Liver (tissue), 3 donors: ENCODE measurements around the gene DPH2.

Experiments
- HNF4A ChIP-seq, 2 donors: conservative IDR thresholded peaks; 2 replicates each; pipeline ENCODE4 v1.6.1; 2016; ENCODE audit warnings: antibody characterized with exemption in 2 of 2, mild to moderate bottlenecking in 2 of 2
- HNF4G ChIP-seq: IDR thresholded peaks from 2 replicates; pipeline ENCODE4 v1.6.1; 2016; ENCODE audit warnings: antibody characterized with exemption
- JUND ChIP-seq, 2 donors: IDR thresholded peaks; 2 replicates each; pipeline ENCODE4 v1.6.1; 2016; ENCODE audit warnings: antibody characterized with exemption in 2 of 2
- RAD21 ChIP-seq, 2 donors: IDR thresholded peaks; 2 replicates each; pipeline ENCODE4 v1.6.1; 2016; ENCODE audit warnings: antibody characterized with exemption in 2 of 2, mild to moderate bottlenecking in 2 of 2
- SP1 ChIP-seq: IDR thresholded peaks from 2 replicates; pipeline ENCODE4 v1.6.1; 2018; ENCODE audit warnings: antibody characterized with exemption, mild to moderate bottlenecking
- TAF1 ChIP-seq: conservative IDR thresholded peaks from 2 replicates; pipeline ENCODE4 v1.6.1; 2016; ENCODE audit warnings: antibody characterized with exemption, mild to moderate bottlenecking
- YY1 ChIP-seq: IDR thresholded peaks from 2 replicates; pipeline ENCODE4 v1.6.1; 2016; ENCODE audit warnings: antibody characterized with exemption, mild to moderate bottlenecking
- TF ChIP-seq, protein P1 (sequence below): fragments of 150-350 bp; IDR thresholded peaks from 2 replicates; pipeline ENCODE4 v1.5.1; 2017; ENCODE audit warnings: improper control_type of control experiment, low read depth, low read length; ENCODE audit not compliant: missing input control
- TF ChIP-seq, protein P2 (sequence below): IDR thresholded peaks from 2 replicates; pipeline ENCODE4 v1.6.1; 2016; ENCODE audit warnings: antibody characterized with exemption
- TF ChIP-seq, protein P3 (sequence below): IDR thresholded peaks from 2 replicates; pipeline ENCODE4 v1.6.1; 2016; ENCODE audit warnings: antibody characterized with exemption
- donor health status: healthy.
- donor health status: healthy.

DNA sequence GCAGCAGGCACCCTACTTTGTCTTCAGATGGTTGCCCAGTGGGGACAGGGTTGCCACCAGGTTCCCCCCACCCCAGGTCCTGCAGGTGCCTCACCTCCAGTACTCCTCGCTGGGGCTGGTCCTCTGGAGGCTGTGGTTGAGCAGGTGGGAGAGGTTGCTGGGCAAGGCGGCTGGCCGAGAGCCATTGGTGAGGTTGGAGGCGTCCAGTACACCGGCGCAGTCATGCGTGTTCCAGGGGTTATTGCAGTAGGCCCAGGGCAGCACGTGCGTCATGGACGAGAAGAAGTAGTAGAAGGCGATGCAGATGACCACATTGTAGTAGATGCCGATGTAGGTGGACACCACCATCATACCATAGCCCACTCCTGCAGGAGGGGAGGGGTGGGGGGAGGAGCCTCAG is 38.4 kb downstream of the DPH2 start:
- TF ChIP-seq, protein P1, sequence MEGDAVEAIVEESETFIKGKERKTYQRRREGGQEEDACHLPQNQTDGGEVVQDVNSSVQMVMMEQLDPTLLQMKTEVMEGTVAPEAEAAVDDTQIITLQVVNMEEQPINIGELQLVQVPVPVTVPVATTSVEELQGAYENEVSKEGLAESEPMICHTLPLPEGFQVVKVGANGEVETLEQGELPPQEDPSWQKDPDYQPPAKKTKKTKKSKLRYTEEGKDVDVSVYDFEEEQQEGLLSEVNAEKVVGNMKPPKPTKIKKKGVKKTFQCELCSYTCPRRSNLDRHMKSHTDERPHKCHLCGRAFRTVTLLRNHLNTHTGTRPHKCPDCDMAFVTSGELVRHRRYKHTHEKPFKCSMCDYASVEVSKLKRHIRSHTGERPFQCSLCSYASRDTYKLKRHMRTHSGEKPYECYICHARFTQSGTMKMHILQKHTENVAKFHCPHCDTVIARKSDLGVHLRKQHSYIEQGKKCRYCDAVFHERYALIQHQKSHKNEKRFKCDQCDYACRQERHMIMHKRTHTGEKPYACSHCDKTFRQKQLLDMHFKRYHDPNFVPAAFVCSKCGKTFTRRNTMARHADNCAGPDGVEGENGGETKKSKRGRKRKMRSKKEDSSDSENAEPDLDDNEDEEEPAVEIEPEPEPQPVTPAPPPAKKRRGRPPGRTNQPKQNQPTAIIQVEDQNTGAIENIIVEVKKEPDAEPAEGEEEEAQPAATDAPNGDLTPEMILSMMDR: no peak
- TF ChIP-seq TAF1: no peak
- TF ChIP-seq, protein P2, sequence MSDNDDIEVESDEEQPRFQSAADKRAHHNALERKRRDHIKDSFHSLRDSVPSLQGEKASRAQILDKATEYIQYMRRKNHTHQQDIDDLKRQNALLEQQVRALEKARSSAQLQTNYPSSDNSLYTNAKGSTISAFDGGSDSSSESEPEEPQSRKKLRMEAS: no peak
- no peak for TF ChIP-seq JUND (IDR thresholded peaks at IDR 0.05)
- TF ChIP-seq SP1: no peak
- no peak for TF ChIP-seq RAD21 (IDR thresholded peaks at IDR 0.05)
- no peak for TF ChIP-seq YY1
- TF ChIP-seq, protein P3, sequence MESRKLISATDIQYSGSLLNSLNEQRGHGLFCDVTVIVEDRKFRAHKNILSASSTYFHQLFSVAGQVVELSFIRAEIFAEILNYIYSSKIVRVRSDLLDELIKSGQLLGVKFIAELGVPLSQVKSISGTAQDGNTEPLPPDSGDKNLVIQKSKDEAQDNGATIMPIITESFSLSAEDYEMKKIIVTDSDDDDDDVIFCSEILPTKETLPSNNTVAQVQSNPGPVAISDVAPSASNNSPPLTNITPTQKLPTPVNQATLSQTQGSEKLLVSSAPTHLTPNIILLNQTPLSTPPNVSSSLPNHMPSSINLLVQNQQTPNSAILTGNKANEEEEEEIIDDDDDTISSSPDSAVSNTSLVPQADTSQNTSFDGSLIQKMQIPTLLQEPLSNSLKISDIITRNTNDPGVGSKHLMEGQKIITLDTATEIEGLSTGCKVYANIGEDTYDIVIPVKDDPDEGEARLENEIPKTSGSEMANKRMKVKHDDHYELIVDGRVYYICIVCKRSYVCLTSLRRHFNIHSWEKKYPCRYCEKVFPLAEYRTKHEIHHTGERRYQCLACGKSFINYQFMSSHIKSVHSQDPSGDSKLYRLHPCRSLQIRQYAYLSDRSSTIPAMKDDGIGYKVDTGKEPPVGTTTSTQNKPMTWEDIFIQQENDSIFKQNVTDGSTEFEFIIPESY: no peak
- TF ChIP-seq HNF4A (conservative IDR thresholded peaks at IDR 0.05): no peak
- no peak for TF ChIP-seq HNF4G
